Right lung (tissue), 5 donors: ENCODE data around the gene EFNA3. TPM values are rescaled to one million over a fixed set of nuclear protein-coding genes. Genes with fewer than 3 reads are reported as not detected.

Experiments
- DNase-seq, 2 donors: peaks; one replicate each; pipeline ENCODE4 v3.0.0-alpha.2; 2013
- polyA plus RNA-seq, 5 donors: library from polyadenylated mRNA; unstranded; fragments of 120-200 nt; gene quantifications; one replicate each; pipeline versions ENCODE4 v1.2.1 to v1.2.3, GENCODE V29; 2013; ENCODE audit warnings: inconsistent platforms in 1 of 5, low replicate concordance in 1 of 5; ENCODE audit not compliant: insufficient read length in 5 of 5, insufficient read depth in 1 of 5

The EFNA3 gene
- polyA plus RNA-seq, 5 donors = 2.9 to 5.6 (median 4.3) TPM

- no peak for DNase-seq
These were observed 4.5 kb downstream of the EFNA3 start for GRCh38 chr1:155083052-155083541.

GRCh38 chr1:155083865-155084721, 5.5 kb downstream of the EFNA3 start:
- no peak for DNase-seq

- peak; percentile 94 to 95 for DNase-seq
These were observed 6.3 kb downstream of the EFNA3 start for GRCh38 chr1:155084722-155085503.

GRCh38 chr1:155085504-155086127, 7.0 kb downstream of the EFNA3 start:
- no peak for DNase-seq

DNA sequence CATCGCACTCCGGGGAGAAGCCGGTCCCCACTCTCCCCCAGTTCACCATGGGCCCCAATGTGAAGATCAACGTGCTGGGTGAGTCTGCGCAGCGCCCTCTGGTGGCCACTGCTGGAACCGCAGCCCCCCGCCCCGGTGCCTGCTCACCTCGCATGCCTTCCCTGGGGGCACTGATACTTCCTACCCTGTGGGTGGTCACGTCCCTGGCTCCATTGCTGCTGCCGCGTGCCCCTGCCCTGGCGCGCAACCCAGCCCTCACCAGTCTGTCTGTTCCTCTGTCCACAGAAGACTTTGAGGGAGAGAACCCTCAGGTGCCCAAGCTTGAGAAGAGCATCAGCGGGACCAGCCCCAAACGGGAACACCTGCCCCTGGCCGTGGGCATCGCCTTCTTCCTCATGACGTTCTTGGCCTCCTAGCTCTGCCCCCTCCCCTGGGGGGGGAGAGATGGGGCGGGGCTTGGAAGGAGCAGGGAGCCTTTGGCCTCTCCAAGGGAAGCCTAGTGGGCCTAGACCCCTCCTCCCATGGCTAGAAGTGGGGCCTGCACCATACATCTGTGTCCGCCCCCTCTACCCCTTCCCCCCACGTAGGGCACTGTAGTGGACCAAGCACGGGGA, 7.6 kb downstream of the EFNA3 start:
- no peak for DNase-seq

- DNase-seq = no peak
These were observed 8.4 kb downstream of the EFNA3 start for GRCh38 chr1:155086856-155087535.

DNA sequence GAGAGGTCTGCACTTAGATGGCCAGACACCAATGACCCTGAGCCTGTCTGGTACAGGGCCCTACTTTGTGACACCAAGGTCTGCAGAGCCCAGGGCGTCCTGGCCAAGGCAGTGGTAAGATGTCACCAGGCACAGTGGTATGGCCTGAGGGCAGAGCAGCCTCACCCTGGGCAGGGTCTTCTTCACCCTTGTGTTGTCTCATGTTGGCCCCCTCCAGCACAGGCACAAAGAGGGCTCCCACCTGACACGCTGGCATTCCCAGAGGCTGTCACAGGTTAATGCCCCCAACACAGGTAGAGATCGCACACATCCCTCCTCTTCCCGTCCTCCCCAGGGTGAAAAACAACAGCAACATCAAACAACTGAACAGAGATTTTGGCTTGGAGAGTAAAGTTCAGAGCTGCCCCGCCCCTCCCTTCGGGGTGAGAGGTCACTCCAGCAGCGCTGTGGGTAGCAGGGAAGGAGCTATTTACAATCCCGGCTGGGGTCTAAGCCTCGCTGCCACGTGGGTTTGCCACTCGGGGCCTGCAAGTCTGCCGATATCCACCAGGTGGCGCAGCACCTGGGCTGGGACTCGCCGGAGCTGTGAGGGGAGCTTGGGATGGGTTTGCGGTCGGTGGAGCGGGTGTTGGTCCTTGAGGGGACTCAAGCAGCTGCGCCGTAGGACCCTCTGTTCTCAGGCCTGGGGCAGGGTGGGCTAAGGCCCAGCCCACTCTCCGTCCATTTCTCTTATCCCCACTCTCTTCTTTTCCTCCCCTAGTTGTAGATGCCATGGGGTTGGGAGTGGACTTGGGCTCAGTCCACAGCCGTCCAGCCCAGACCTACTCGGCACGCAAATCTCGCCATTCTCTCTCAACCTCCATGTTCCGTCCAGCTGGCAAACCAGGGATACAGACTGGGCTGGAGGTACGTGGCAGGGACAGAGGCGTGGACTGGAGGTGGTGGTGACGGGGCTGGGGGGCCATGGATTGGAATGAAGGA, 12.7 kb downstream of the EFNA3 start:
- peak in 1 of 2 donors; percentile 73 for DNase-seq

DNA sequence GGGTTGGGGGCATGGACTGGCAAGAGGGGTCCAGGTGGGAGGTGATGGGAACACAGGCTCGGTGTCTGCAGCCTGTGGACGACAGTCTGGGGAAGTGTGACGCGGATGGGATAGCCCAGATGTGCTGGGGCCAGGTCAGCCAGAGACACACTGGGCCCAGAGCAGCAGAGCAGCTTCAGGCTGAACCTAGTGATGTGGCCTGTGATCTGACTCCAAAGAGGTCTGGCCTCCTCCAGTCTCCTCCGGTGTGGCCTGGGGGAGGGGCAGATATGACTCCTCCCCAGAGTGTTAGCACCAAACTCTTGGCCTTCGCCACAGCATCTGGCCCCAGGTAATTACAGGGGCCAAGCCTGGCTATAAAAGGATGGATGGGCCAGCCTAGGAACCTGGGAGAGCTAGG, 13.5 kb downstream of the EFNA3 start:
- DNase-seq = no peak

DNA sequence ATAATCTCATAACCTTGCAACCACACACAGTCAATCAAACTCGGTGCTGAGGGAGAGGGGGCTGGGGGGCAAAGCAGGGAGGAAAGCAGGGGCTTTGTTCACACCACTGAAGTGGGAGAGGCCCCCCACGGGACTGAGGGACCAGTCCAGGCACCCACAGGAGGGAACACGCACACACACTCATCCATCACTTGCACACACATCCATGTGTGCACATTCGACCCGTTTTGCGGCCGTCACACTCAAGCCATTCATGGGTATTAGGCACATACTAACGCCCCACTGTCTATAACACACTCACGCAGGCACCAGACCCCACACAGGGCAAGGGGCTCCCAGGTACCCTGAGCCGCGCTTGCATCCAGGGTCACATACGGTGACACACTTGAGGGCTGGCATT, 14.0 kb downstream of the EFNA3 start:
- no peak for DNase-seq

DNA sequence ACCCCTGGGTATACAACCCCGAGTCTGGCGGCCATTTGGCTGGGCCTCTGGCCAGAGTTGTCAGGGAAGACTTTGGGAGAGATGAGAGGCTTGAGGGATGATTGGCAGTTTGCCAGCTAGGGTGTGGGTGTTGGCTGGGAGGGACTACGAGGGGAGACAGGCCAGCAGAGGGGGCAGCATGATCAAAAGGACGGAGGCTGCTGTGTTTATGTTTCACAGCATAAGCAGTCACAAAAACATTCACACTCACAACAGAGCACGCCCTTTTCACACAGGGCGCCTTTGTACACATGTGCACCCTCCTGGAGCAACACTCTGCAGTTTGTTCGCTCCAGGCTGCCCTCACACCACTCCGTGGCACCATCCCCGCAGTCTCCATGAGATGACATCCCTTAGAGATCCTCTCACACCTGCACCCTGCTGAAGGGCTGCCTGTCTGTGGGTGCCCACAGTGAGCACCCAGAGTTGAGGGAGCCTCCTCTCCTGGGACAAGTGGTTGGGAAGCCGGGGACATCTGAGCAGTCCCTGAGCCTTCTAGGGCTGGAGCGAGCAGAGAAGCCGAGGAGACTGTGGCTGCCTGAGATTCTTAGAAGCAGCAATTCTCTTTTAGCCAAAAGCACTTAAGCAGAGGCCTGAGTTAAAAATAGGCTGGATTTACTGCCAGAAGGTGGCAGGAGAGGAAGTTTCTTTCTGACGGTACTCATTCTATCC, 15.4 kb downstream of the EFNA3 start:
- no peak for DNase-seq

DNA sequence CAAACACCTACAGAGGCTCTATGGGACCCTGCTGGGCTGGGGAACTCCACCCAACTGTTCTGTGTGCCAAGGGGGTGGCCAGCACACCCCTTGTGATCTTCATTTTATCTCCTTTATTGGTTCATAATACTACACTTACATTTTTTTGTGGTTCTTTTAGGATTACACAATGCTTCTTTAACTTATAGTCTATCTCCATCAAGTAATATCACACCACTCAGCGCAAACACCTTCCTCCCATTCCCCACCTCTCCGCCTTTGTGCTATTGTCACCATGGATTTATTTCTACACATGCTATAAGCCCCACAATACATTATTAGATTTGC, 15.9 kb downstream of the EFNA3 start:
- DNase-seq = no peak

GRCh38 chr1:155099331-155099730, 20.7 kb downstream of the EFNA3 start:
- DNase-seq = no peak

GRCh38 chr1:155103325-155103724, 24.7 kb downstream of the EFNA3 start:
- DNase-seq = no peak

DNA sequence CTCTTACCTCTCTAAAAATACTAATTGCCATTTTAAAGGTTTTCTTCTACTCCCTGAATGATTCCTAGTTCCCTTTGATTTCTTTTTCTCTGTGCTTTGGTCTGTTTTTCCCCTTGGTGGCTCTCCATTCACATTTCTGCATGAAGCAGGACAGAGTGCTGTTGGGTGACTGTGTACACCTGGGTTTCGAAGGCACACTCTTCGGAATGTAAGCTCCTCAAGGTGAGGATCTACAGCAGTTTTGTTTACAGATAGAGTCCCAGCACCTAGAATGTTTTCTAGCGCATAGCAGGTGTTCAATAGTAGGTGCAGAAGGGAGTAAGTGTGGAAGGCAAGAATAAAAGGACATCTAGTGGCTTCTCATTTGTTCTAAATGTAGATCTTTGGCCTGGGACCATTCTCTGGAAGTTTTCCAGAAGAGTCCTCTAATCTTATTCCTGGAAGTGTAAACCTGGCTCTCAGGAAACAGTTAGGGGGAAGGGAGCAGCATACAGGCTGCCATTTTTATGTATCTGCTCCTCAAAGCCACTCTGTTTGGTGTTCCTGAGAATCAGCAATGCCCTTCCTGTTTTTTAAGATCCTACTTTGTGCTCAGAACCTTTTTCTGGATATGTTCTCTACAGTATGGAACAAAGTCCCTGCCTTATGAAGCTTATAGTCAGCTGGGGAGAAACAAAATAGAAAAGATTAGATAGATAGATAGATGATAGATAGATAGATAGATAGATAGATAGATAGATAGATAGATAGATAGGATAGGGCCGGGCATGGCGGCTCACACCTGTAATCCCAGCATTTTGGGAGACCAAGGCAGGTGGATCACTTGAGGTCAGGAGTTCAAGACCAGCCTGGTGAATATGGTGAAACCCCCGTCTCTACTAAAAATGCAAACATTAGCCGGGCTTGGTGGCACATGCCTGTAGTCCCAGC, 26.2 kb downstream of the EFNA3 start:
- no peak for DNase-seq

- no peak for DNase-seq
These were observed 27.0 kb downstream of the EFNA3 start for GRCh38 chr1:155105604-155106011.

GRCh38 chr1:155106862-155107261, 28.2 kb downstream of the EFNA3 start:
- DNase-seq = no peak

DNA sequence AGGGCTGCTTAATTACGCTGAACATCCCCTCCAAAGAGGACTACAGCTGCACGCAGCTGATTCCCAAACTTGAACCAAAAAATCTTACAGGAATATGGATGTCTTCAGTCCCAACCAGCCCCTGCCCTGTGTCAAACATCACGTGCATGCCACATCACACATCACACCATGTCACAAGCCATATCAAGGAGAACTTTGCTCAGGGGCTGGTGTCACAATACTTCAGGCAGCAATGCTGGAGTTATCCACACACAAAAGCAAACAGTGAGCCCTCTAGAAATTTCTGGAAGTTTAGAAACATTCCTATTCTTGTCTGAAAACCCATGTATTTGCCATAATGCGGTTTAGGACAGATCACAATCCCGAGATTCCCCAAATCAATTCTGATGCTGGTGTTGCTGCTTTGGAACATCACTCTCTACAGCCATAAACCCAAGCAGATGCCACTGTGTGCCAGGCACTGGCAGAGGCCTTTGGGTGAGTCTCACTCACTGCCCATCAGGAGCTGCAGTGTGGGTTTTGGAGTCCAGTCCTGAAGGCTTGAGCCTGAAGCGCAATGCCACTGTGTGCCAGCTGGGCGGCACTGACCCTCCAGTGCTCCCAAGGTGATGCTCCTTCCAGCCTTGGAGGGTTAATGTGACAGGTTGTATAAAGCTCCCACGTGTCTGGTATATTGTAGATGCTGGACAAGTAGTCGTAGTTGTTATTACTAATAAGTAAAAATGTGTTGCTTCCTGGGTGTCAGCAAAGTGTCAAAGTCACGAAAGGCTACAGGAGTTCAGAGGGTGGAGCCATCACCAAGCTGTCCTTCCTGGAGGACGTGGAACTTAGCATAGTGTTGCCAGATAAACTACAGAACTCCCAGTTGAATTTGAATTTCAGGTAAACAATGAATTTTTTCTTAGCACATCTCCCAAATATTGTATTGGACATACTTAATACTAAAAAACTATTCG, 28.9 kb downstream of the EFNA3 start:
- DNase-seq = no peak
